ENCODE data around the gene RNF114. TPM values are rescaled to one million over a fixed set of nuclear protein-coding genes. Genes with fewer than 3 reads are reported as not detected.

The RNF114 gene
- polyA plus RNA-seq, 1 of the 3 experiments (the other 2 are of a cell fraction) = 55.0 TPM

- WGBS (ENCODE audit: low lambda C conversion rate) = 87% methylated on average over 9 of the region's 9 CpGs
- Histone ChIP-seq H3K36me3 (replicated peaks in 1 of 2; ENCODE audit: control insufficient read depth in 1 of 2, insufficient read depth in 2 of 2, low read length in 1 of 2) (peaks cover 0 to 23% of the 10 kb centered on the region in 2 experiments), H4K20me1 (ENCODE audit: insufficient read depth) (0 out of 2 replicates have a peak, but pooled peaks cover 5% of the 10 kb centered on the region), H3K4me2 (no peak overlapping the region), H3F3A (replicated peaks; ENCODE audit: insufficient read depth) (peaks cover 5% of the 10 kb centered on the region), H3K9me2 (no peaks in the 10 kb centered on the region), H3K27ac (ENCODE audit: low read depth in 2 of 2, low read length in 1 of 2) (no peak overlapping the region), H3K4me3 (ENCODE audit: low read depth in 2 of 2, low read length in 1 of 2) (no peak overlapping the region), H2AFZ (ENCODE audit: low read depth) (no peak overlapping the region), H3K4me1 (ENCODE audit: control insufficient read depth in 1 of 2, insufficient read depth in 2 of 2, low read depth in 1 of 2, low read length in 1 of 2) (peaks cover 0 to 8% of the 10 kb centered on the region in 2 experiments; a peak in 1 of 4 replicates), H3K9ac (no peak overlapping the region), H3K27me3 (ENCODE audit: insufficient read depth) (no peaks in the 10 kb centered on the region), H3K9me3 (no peaks in the 10 kb centered on the region), H3K79me2 (ENCODE audit: insufficient read depth) (no peaks in the 10 kb centered on the region)
- ChIA-PET CTCF (interaction anchor here (0.6 to 9.6 kb wide), 38 partner anchors 9 to 570 kb away, joined by 3 to 131 read pairs (median 4); partner anchors contain the start of gene SLC9A8), POLR2A (no interaction called here)
- TF ChIP-seq POLR2AphosphoS5 (IDR thresholded peaks at IDR 0.05; ENCODE audit: low read depth, low read length) (no peak), FOXJ3 (CRISPR knock-in tag; IDR thresholded peaks at IDR 0.05) (no peak), RXRA (IDR thresholded peaks at IDR 0.05; ENCODE audit: borderline replicate concordance, low read depth) (no peak), TCF12 (IDR thresholded peaks at IDR 0.05) (no peak), SMC3 (IDR thresholded peaks at IDR 0.05; ENCODE audit: low read depth, low read length) (no peak), GABPA (IDR thresholded peaks at IDR 0.05; ENCODE audit: low read depth) (no peak), CHD2 (IDR thresholded peaks at IDR 0.05; ENCODE audit: low read length, partially characterized antibody) (no peak), EZH2phosphoT487 (IDR thresholded peaks at IDR 0.05; ENCODE audit: borderline replicate concordance, low read depth) (no peak), FOSL2 (IDR thresholded peaks at IDR 0.05; ENCODE audit: borderline replicate concordance, low read depth) (no peak), MXI1 (IDR thresholded peaks at IDR 0.05; ENCODE audit: low read depth, low read length) (no peak), NFIC (IDR thresholded peaks at IDR 0.05; ENCODE audit: borderline replicate concordance) (no peak), USF1 (IDR thresholded peaks at IDR 0.05; ENCODE audit: borderline replicate concordance, low read depth) (no peak)
- TF ChIP-seq, protein P1, sequence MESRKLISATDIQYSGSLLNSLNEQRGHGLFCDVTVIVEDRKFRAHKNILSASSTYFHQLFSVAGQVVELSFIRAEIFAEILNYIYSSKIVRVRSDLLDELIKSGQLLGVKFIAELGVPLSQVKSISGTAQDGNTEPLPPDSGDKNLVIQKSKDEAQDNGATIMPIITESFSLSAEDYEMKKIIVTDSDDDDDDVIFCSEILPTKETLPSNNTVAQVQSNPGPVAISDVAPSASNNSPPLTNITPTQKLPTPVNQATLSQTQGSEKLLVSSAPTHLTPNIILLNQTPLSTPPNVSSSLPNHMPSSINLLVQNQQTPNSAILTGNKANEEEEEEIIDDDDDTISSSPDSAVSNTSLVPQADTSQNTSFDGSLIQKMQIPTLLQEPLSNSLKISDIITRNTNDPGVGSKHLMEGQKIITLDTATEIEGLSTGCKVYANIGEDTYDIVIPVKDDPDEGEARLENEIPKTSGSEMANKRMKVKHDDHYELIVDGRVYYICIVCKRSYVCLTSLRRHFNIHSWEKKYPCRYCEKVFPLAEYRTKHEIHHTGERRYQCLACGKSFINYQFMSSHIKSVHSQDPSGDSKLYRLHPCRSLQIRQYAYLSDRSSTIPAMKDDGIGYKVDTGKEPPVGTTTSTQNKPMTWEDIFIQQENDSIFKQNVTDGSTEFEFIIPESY (IDR thresholded peaks at IDR 0.05; ENCODE audit: borderline replicate concordance, low read depth) = no peak
- TF ChIP-seq, protein P2, sequence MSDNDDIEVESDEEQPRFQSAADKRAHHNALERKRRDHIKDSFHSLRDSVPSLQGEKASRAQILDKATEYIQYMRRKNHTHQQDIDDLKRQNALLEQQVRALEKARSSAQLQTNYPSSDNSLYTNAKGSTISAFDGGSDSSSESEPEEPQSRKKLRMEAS (IDR thresholded peaks at IDR 0.05; ENCODE audit: low read depth) = no peak
- DNase-seq = no peak
Measured at GRCh38 chr20:49889001-49889934, 46.9 kb upstream of the RNF114 start.
